GM12878 (cell line): ENCODE measurements around the gene IL34. TPM values are rescaled to one million over a fixed set of nuclear protein-coding genes. Genes with fewer than 3 reads are reported as not detected.

Experiments
- ATAC-seq: fragments of 200-7000 bp; cut with Tn5 transposase; 3 replicates; pipeline ENCODE4 v1.9.1; 2020; ENCODE audit warnings: mild to moderate bottlenecking, moderate library complexity
- BruUV-seq: library from RNA; stranded (reverse); fragments of 400-500 nt; replicated peaks from 2 replicates; lab custom pipeline; 2021; lab: Mats Ljungman, UMichigan
- CTCF ChIA-PET: fragments of 300-600 bp; sonication (Branson Sonifier 250); formaldehyde crosslinking; extraction: SDS; loops from one replicate; lab custom pipeline; 2021; ENCODE audit warnings: inconsistent platforms; lab: Yijun Ruan, JAX
- POLR2A ChIA-PET: fragments of 350-600 bp; formaldehyde crosslinking; extraction: SDS; loops from one replicate; lab custom pipeline; 2021; ENCODE audit warnings: inconsistent platforms; lab: Charles Lee
- RAD21 ChIA-PET: fragments of 300-600 bp; sonication (Branson Sonifier 250); formaldehyde crosslinking; loops from one replicate; lab custom pipeline; 2023; ENCODE audit warnings: antibody characterized with exemption; ENCODE audit not compliant: unreplicated experiment; lab: Charles Lee
- SMC1A ChIA-PET: fragments of 300-600 bp; sonication (Branson Sonifier 250); formaldehyde crosslinking; loops from one replicate; lab custom pipeline; 2023; ENCODE audit not compliant: unreplicated experiment, uncharacterized antibody; lab: Charles Lee
- DNase-seq: peaks from one replicate; pipeline ENCODE4 v3.0.0-alpha.2; 2011; ENCODE audit warnings: low read depth, low spot score
- FAIRE-seq: peaks from 3 replicates; lab custom pipeline; 2011; peaks lifted over from hg19 to GRCh38; lab: Jason Lieb, UNC
- H2AFZ ChIP-seq: 2 replicates; pipeline ENCODE4 v1.6.0; 2011; ENCODE audit warnings: low read depth, low read length, control low read depth; ENCODE audit not compliant: control insufficient read depth
- H3K27ac ChIP-seq: 2 replicates; pipeline ENCODE4 v1.5.1; 2011; ENCODE audit warnings: control low read depth; ENCODE audit not compliant: control insufficient read depth, insufficient read depth
- H3K27me3 ChIP-seq, 2 experiments: replicated peaks in 1 of 2; 2 replicates each; pipeline versions ENCODE4 v1.6.0 to v1.6.1; 2011; ENCODE audit warnings: low read length in 1 of 2; ENCODE audit not compliant: control insufficient read depth in 2 of 2, insufficient read depth in 2 of 2
- H3K36me3 ChIP-seq, 2 experiments: 2 replicates each; pipeline ENCODE4 v1.5.1; 2011; ENCODE audit warnings: low read length in 1 of 2; ENCODE audit not compliant: control insufficient read depth in 2 of 2, insufficient read depth in 2 of 2
- H3K4me1 ChIP-seq: 2 replicates; pipeline ENCODE4 v1.6.1; 2011; ENCODE audit warnings: mild to moderate bottlenecking, low read length, moderate library complexity, mixed read lengths; ENCODE audit not compliant: control insufficient read depth, insufficient read depth
- H3K4me2 ChIP-seq: 2 replicates; pipeline ENCODE4 v1.6.0; 2011; ENCODE audit warnings: control low read depth; ENCODE audit not compliant: control insufficient read depth, insufficient read depth
- H3K4me3 ChIP-seq: fragments of 200-600 bp; sonication (generic); 2 replicates; pipeline ENCODE4 v1.5.1; 2016
- H3K79me2 ChIP-seq: 2 replicates; pipeline ENCODE4 v1.6.0; 2011; ENCODE audit warnings: low read length; ENCODE audit not compliant: control insufficient read depth, insufficient read depth
- H3K9ac ChIP-seq: 2 replicates; pipeline ENCODE4 v1.8.0; 2011; ENCODE audit warnings: low read length, control low read depth, mixed read lengths; ENCODE audit not compliant: control insufficient read depth, insufficient read depth
- H3K9me3 ChIP-seq: replicated peaks from 3 replicates; pipeline ENCODE4 v1.5.1; 2011; ENCODE audit warnings: mild to moderate bottlenecking, low read length; ENCODE audit not compliant: control insufficient read depth, insufficient read depth
- H4K20me1 ChIP-seq: 2 replicates; pipeline ENCODE4 v1.6.0; 2011; ENCODE audit not compliant: control insufficient read depth, insufficient read depth
- CREM ChIP-seq: IDR thresholded peaks from 2 replicates; pipeline ENCODE4 v1.6.1; 2014; ENCODE audit warnings: antibody characterized with exemption, low read depth
- MEF2B ChIP-seq: fragments of 450-650 bp; IDR thresholded peaks from 2 replicates; pipeline ENCODE4 v1.6.1; 2018; ENCODE audit warnings: mild to moderate bottlenecking, moderate library complexity; ENCODE audit not compliant: partially characterized antibody, poor library complexity, severe bottlenecking
- NFXL1 ChIP-seq: fragments of 450-650 bp; IDR thresholded peaks from 2 replicates; pipeline ENCODE4 v1.6.1; 2017; ENCODE audit warnings: antibody characterized with exemption, mild to moderate bottlenecking, borderline replicate concordance
- NFYB ChIP-seq: IDR thresholded peaks from 2 replicates; pipeline ENCODE4 v1.6.1; 2011; ENCODE audit warnings: low read depth, mild to moderate bottlenecking, low read length, improper control_type of control experiment, moderate library complexity; ENCODE audit not compliant: insufficient read depth
- NR2F1 ChIP-seq: fragments of 450-650 bp; conservative IDR thresholded peaks from 2 replicates; pipeline ENCODE4 v1.6.1; 2017; ENCODE audit warnings: mild to moderate bottlenecking
- PAX5 ChIP-seq: IDR thresholded peaks from 2 replicates; pipeline ENCODE4 v1.6.1; 2011; ENCODE audit warnings: low read depth, low read length, borderline replicate concordance
- PAX8 ChIP-seq: fragments of 450-650 bp; IDR thresholded peaks from 2 replicates; pipeline ENCODE4 v1.6.1; 2017; ENCODE audit warnings: mild to moderate bottlenecking, moderate library complexity
- POLR2AphosphoS5 ChIP-seq: IDR thresholded peaks from 2 replicates; pipeline ENCODE4 v1.6.1; 2011; ENCODE audit warnings: mild to moderate bottlenecking, low read length, inconsistent platforms
- PRDM15 ChIP-seq: fragments of 450-650 bp; formaldehyde crosslinking; IDR thresholded peaks from 2 replicates; pipeline ENCODE4 v1.4.0; 2020; ENCODE audit warnings: mild to moderate bottlenecking, moderate library complexity
- RB1 ChIP-seq: fragments of 450-650 bp; formaldehyde crosslinking; IDR thresholded peaks from 2 replicates; pipeline ENCODE4 v1.6.1; 2017; ENCODE audit warnings: mild to moderate bottlenecking, borderline replicate concordance
- SIX5 ChIP-seq: IDR thresholded peaks from 2 replicates; pipeline ENCODE4 v1.6.1; 2011; ENCODE audit warnings: mild to moderate bottlenecking, low read depth, low read length, moderate library complexity; ENCODE audit not compliant: severe bottlenecking
- TAF1 ChIP-seq: IDR thresholded peaks from 2 replicates; pipeline ENCODE4 v1.6.1; 2011; ENCODE audit warnings: mild to moderate bottlenecking, low read depth, low read length, borderline replicate concordance
- TARDBP ChIP-seq: IDR thresholded peaks from 2 replicates; pipeline ENCODE4 v1.6.1; 2016; ENCODE audit warnings: borderline replicate concordance
- TCF7 ChIP-seq: IDR thresholded peaks from 2 replicates; pipeline ENCODE4 v1.6.1; 2014; ENCODE audit warnings: antibody characterized with exemption, borderline replicate concordance
- ZBTB4 ChIP-seq: fragments of 450-650 bp; formaldehyde crosslinking; IDR thresholded peaks from 2 replicates; pipeline ENCODE4 v1.4.0; 2022; ENCODE audit warnings: mild to moderate bottlenecking, moderate library complexity
- ZNF217 ChIP-seq: fragments of 450-650 bp; IDR thresholded peaks from 2 replicates; pipeline ENCODE4 v1.6.1; 2017; ENCODE audit warnings: antibody characterized with exemption, mild to moderate bottlenecking
- WGBS: methylation state at CpG from one replicate; pipeline ENCODE4 v1.1.6; 2016; ENCODE audit warnings: low lambda C conversion rate; ENCODE audit not compliant: insufficient replicate concordance, insufficient coverage; ENCODE audit errors: missing lambda C conversion rate; 5-methylcytosine and 5-hydroxymethylcytosine counted together
- in situ Hi-C: fragments of 300-500 bp; cut with MboI; formaldehyde crosslinking; loops from 9 replicates; pipeline ENCODE4 v1.14.3; 2018; ENCODE audit warnings: mixed read lengths
- intact Hi-C: fragments of 100-400 bp; cut with micrococcal nuclease; formaldehyde crosslinking; loops from one replicate; pipeline ENCODE4 v1.14.2; 2022; ENCODE audit not compliant: unreplicated experiment
- polyA plus RNA-seq, 11 experiments: library from polyadenylated mRNA; depleted of rRNA in 4 of 11; unstranded in 6 of 11; stranded (reverse) in 5 of 11; fragments of >200 nt; fragmentation: Nextera tagmentation in 4 of 11; fragmentation: Illumina TruSeq in 1 of 11; extraction: Ambion mirVana in 4 of 11; extraction: Trizol in 1 of 11; gene quantifications; 1 replicate in 1 of 11; 2 replicates in 10 of 11; pipeline versions ENCODE4 v1.2.1 to v1.2.3, GENCODE V29; 2011 to 2016; ENCODE audit warnings: inconsistent platforms in 2 of 11, missing spikeins in 2 of 11, low read depth in 1 of 11
- total RNA-seq, 4 experiments: library from RNA; depleted of rRNA in 3 of 4; stranded (reverse); fragments of >200 nt in 3 of 4; fragmentation: Illumina TruSeq in 1 of 4; extraction: Trizol in 1 of 4; gene quantifications; 2 replicates each; pipeline versions ENCODE4 v1.2.1 to v1.2.3, GENCODE V29; 2013 to 2021

IL34 gene
- total and polyA plus RNA-seq, 10 of the 15 experiments (the other 5 are each of a cell fraction or from before 2014, with no cell fraction given), result 0.27 to 0.40 TPM; not detected in 8

GRCh38 chr16:70691223-70692129 is 45.1 kb downstream of the IL34 start (continued):
- TF ChIP-seq TCF7, result no peak
- TF ChIP-seq MEF2B, result no peak
- no peak for TF ChIP-seq SIX5
- no peak for TF ChIP-seq NFXL1
- TF ChIP-seq PAX8, result no peak
- TF ChIP-seq RB1, result no peak
- TF ChIP-seq TAF1, result no peak
- TF ChIP-seq NR2F1, result no peak
- TF ChIP-seq POLR2AphosphoS5, result no peak
- no peak for TF ChIP-seq CREM
- TF ChIP-seq NFYB, result no peak
- TF ChIP-seq TARDBP, result no peak

- H3K4me2 ChIP-seq, result no peak overlapping the region
- POLR2A ChIA-PET, result no interaction called here
- BruUV-seq, result no TSS peak
- CTCF ChIA-PET, result no interaction called here
- FAIRE-seq (no peak), DNase-seq (no peak), ATAC-seq (no peak)
- H3K4me1 ChIP-seq, result no peaks in the 10 kb centered on the region
- SMC1A ChIA-PET, result no interaction called here
- in situ Hi-C loops (no loop called here), intact Hi-C loops (no loop called here)
- no peak overlapping the region for H3K9ac ChIP-seq
- no peak overlapping the region for H3K27ac ChIP-seq
- RAD21 ChIA-PET, result no interaction called here
- H4K20me1 ChIP-seq, result no peaks in the 10 kb centered on the region
- H2AFZ ChIP-seq, result no peak overlapping the region
- peaks cover 0 to 2% of the 10 kb centered on the region in 2 experiments; a peak in 2 of 4 replicates for H3K36me3 ChIP-seq
- no peaks in the 10 kb centered on the region for H3K9me3 ChIP-seq
- no peak overlapping the region for H3K4me3 ChIP-seq
- H3K79me2 ChIP-seq, result no peaks in the 10 kb centered on the region
- no peaks in the 10 kb centered on the region for H3K27me3 ChIP-seq
- 91% methylated on average over 14 of the region's 14 CpGs for WGBS
- no peak for TF ChIP-seq PAX5
- no peak for TF ChIP-seq ZBTB4 (CRISPR knock-in tag)
- no peak for TF ChIP-seq PRDM15 (CRISPR knock-in tag)
- TF ChIP-seq ZNF217, result no peak
These were observed 45.9 kb downstream of the IL34 start for GRCh38 chr16:70692130-70692872.
